ENCODE data around the gene CDH4. TPM values are rescaled to one million over a fixed set of nuclear protein-coding genes. Genes with fewer than 3 reads are reported as not detected.

CDH4 gene
- total RNA-seq, 2 donors from 2014 or later, result not detected

DNA sequence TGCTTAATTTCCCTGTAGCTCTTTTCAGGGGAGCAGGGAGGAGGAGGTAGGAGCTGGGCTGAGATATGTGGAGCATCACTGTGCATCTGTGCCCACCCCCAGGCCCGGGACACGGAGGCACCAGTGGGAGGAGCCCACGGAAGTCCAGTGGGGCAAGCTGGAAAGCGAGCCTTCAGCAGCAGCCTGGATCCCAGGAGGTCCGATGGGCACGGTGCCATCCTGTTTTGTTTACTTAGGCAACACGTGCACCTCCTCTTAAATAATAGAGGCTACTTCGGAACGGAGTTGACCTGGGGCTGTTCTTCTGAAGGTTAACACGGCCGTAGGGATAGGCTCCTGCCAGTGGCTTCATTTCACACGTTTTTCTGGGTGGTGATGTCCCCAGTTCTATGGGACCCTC lies 51.6 kb downstream of the CDH4 start:
- Histone ChIP-seq H3K4me1 (ENCODE audit: control insufficient read depth in 1 of 2, low read depth in 2 of 2) (no peaks in the 10 kb centered on the region), H3K27me3 (replicated peaks; ENCODE audit: insufficient read depth) (no peaks in the 10 kb centered on the region), H3K27ac (no peak overlapping the region), H3K36me3 (no peaks in the 10 kb centered on the region), H3K4me3 (no peak overlapping the region), H3K9me3 (no peaks in the 10 kb centered on the region)
- no peak for DNase-seq (ENCODE audit: low spot score)
- no peak for ATAC-seq (ENCODE audit: insufficient number of reproducible peaks, low FRiP score, low read depth)
- TF ChIP-seq, protein P1, sequence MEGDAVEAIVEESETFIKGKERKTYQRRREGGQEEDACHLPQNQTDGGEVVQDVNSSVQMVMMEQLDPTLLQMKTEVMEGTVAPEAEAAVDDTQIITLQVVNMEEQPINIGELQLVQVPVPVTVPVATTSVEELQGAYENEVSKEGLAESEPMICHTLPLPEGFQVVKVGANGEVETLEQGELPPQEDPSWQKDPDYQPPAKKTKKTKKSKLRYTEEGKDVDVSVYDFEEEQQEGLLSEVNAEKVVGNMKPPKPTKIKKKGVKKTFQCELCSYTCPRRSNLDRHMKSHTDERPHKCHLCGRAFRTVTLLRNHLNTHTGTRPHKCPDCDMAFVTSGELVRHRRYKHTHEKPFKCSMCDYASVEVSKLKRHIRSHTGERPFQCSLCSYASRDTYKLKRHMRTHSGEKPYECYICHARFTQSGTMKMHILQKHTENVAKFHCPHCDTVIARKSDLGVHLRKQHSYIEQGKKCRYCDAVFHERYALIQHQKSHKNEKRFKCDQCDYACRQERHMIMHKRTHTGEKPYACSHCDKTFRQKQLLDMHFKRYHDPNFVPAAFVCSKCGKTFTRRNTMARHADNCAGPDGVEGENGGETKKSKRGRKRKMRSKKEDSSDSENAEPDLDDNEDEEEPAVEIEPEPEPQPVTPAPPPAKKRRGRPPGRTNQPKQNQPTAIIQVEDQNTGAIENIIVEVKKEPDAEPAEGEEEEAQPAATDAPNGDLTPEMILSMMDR (IDR thresholded peaks at IDR 0.05), result no peak

DNA sequence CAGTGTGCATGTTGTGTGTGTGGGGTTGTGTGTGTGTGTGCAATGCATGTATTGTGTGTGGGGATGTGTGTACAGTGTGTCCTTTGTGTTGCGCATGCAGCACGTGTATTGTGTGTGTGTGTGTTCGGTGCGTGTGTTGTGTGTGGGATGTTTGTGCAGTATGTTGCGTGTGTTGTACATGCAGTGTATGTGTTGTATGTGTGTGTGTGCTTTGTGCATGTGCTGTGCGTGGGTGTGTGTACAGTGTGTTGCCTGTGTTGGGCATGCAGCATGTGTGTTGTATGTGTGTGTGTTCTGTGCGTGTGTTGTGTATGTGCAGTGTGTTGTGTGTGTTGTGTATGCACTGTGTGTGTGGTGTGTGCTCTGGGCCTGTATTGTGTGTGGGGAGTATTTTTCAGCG lies 52.7 kb downstream of the CDH4 start:
- TF ChIP-seq, protein P1 (IDR thresholded peaks at IDR 0.05), result no peak
- DNase-seq (ENCODE audit: low spot score) (no peak), ATAC-seq (ENCODE audit: insufficient number of reproducible peaks, low FRiP score, low read depth) (no peak)
- Histone ChIP-seq H3K27me3 (replicated peaks; ENCODE audit: insufficient read depth) (no peaks in the 10 kb centered on the region), H3K27ac (no peak overlapping the region), H3K4me3 (no peak overlapping the region), H3K4me1 (ENCODE audit: control insufficient read depth in 1 of 2, low read depth in 2 of 2) (no peaks in the 10 kb centered on the region), H3K9me3 (no peaks in the 10 kb centered on the region), H3K36me3 (no peaks in the 10 kb centered on the region)

DNA sequence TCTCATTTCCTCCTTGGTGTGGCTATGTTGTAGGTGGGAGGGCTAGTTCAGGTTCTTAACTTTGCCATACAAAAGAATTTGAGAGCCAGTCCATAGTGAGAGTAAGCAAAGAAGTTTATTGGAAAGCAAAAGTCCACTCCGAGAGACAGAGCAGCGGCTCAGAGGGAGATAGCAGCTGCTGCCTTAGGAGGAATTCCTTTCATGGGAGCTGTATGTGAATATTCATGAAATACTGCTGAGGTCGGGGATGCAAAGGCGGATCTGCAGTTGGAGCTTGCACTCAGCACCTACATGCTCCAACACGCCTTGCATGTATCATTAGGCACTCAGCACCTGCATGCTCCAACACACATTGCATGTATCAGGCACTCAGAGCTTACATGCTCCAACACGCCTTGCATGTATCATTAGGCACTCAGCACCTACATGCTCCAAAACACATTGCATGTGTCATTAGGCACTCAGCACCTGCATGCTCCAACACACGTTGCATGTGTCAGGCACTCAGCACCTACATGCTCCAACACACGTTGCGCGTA lies 54.9 kb downstream of the CDH4 start:
- Histone ChIP-seq H3K27me3 (replicated peaks; ENCODE audit: insufficient read depth) (no peaks in the 10 kb centered on the region), H3K9me3 (no peaks in the 10 kb centered on the region), H3K4me1 (ENCODE audit: control insufficient read depth in 1 of 2, low read depth in 2 of 2) (no peaks in the 10 kb centered on the region), H3K27ac (no peak overlapping the region), H3K4me3 (no peak overlapping the region), H3K36me3 (no peaks in the 10 kb centered on the region)
- ATAC-seq (ENCODE audit: insufficient number of reproducible peaks, low FRiP score, low read depth), result no peak
- DNase-seq (ENCODE audit: low spot score), result no peak
- TF ChIP-seq, protein P1 (IDR thresholded peaks at IDR 0.05), result no peak

DNA sequence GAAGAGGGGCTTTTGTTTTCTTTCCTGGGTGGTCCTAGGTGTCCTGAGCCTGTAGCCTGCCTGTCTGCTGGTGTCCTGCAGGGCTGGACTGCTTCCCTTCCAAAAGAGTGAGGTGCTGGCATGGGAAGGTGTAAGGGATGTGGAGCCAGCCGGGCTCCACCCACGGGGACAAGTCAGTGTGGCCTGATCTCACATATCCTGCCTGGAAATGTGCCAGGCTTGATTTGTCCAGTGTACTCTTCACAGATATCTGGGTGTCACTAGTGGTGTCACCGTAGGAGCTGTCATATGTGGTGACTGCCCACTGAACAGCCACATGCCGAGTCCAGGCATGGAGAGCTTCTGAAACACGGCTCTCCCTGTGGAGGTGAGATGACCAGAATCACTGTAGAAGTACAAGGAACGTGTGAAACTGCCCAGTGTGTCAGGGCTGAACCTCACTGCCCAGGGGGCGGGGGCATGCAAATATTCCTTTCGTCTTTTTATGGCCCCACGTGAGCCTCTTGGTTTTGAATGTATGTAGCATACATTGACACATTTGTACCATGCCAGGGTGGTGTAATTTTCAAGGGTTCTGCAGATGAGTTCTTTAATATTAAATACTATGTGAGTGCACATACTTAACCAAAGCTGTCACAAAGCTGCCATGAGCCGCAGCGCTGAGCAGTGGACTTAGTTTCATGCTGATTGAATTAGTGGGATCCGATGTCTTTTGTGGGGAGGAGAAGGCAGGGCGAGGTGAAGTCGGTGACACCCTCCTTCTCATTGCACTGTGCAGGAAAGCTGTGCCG lies 55.8 kb downstream of the CDH4 start:
- no peaks in the 10 kb centered on the region for H3K9me3 ChIP-seq
- H3K27me3 ChIP-seq (replicated peaks; ENCODE audit: insufficient read depth), result no peaks in the 10 kb centered on the region
- DNase-seq (ENCODE audit: low spot score) (no peak), ATAC-seq (ENCODE audit: insufficient number of reproducible peaks, low FRiP score, low read depth) (no peak)
- H3K4me1 ChIP-seq (ENCODE audit: control insufficient read depth in 1 of 2, low read depth in 2 of 2), result no peaks in the 10 kb centered on the region
- H3K4me3 ChIP-seq, result no peak overlapping the region
- TF ChIP-seq, protein P1 (IDR thresholded peaks at IDR 0.05), result no peak
- no peak overlapping the region for H3K27ac ChIP-seq
- H3K36me3 ChIP-seq, result no peaks in the 10 kb centered on the region

DNA sequence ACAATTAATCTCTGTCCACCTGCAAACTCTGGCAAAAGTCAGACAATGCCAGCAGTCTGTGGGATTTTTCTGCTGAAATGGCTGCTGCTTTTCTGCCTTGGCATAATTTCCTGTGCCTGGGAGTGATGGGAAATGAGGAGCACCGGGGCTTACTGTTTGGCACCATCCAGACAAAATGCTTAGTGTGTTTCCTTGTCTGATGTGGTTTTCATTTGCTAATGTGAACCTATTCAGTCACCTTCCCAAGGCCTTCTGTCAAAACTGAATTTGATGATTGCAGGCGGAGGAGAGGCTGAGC lies 56.4 kb downstream of the CDH4 start:
- H3K4me1 ChIP-seq (ENCODE audit: control insufficient read depth in 1 of 2, low read depth in 2 of 2), result no peaks in the 10 kb centered on the region

More for the DNA sequence above, 56.4 kb downstream of the CDH4 start:
- TF ChIP-seq, protein P1 (IDR thresholded peaks at IDR 0.05), result no peak
- Histone ChIP-seq H3K4me3 (no peak overlapping the region), H3K27me3 (replicated peaks; ENCODE audit: insufficient read depth) (no peaks in the 10 kb centered on the region), H3K27ac (no peak overlapping the region), H3K36me3 (no peaks in the 10 kb centered on the region), H3K9me3 (no peaks in the 10 kb centered on the region)
- ATAC-seq (ENCODE audit: insufficient number of reproducible peaks, low FRiP score, low read depth), result no peak
- no peak for DNase-seq (ENCODE audit: low spot score)
